Stimulated activated CD4-positive, alpha-beta T cell treated with anti-CD3 and anti-CD28 coated beads, TNF-alpha, amount 100 ng/mL, for 48 hours (primary cell): Measurements from ENCODE around the gene EGFL8.
"Not testable (repeated sequence)": the region's sequence is repeated elsewhere in the genome, so short reads cannot be mapped to it uniquely, and the experiment has no call there.

Source experiments
- DNase-seq, 3 donors: peaks; one replicate each; pipeline ENCODE4 v3.0.0-alpha.2; 2020; ENCODE audit warnings: low read depth in 3 of 3

Gene EGFL8

DNA sequence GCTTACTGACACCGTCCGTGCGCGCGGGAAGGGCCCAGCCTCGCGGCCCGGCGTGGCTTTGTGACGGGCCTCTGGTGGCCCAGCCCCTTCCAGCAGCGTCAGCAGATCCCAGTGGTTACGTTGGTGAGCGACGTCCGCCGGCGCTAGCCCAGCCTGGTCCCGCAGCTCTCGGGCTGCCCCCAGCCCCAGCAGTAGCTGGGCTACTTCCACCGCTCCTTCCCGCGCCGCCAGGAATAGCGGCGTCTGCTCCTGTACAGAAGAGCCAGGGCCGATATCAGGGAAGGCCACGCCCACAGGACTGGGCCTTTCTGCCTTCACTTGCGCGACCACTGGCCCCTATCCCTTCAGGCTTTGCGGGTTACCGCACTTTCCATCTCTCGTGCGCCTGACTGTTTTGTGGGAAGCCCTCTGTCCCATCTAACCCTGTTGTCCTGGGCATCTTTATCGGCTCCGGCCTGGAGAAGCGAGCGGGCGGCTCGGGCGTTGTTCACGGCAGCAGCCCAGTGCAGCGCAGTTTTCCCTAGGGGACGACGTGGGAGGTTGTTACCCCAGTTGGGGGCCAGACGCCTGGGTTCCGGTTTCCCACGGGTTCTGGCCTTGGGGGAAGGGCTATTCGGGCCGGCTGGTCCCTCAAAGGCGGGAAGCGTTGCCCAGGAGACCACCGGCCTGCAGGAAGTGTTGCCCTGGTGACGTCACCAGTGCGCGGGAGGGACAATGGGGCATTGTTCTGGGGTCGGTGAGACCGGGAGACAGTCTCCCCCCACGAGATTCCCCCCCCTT lies 31.7 kb downstream of the EGFL8 start:
- peak in 1 of 3 donors; percentile 61 for DNase-seq

DNA sequence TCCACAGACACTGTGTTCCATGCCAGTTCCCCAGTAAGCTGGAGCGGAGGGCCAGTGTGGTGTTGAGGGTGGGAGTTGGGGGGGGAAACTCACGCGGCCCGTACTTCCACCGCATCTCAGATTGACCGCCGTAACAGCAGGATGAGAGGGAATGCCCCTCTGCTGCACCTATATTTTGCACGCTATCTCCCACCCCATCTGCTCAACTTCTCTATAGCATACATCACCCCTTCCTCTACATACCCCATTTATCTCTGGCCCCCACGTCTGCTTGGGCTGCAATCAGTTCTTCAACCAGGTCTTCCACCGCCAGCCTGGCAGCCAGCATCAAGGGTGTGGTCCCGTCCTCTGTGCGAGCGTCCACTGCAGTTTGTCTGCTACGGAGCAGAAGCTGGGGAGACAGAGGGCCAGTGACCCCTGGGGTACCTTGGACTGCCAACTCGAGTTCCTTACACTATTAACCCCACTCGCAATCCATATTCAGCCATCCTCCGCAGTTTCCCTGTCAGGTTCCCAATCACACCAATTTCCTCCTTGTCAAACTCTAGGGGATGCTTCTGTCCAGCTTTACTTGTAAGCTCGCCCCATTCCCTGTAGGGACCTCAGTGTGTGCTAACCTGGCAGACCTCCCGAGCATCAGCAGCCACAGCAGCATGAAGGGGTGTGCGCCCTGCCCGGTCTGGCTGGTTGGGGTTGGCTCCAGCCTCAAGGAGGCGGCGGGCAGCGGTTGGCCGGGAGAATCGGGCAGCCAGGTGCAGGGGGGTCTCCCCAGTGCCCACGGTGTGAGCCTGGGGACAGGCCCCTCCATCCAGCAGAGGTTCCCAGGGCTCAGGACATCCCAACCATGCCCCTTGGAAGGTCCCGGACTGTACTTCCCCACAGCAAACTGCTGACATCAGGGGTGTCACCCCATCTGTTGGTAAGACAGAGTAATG lies 32.6 kb downstream of the EGFL8 start:
- no peak for DNase-seq

DNA sequence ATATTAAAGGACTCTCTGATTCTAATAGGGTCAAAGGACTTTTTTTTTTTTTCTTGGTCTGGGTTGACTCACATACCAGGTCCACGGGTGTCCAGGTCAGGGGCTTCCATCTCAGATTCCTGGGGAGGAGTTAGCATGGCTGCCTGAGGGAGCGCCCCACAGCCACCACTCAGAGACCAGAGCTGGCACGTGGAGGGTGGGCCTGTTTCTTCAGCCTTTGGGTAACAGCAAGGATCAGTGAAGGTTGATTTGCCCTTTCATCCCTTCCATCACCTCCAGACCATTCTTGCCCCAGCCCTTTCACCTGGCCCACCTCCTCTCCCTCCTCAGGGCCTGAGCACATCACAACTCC lies 33.9 kb downstream of the EGFL8 start:
- DNase-seq: no peak

DNA sequence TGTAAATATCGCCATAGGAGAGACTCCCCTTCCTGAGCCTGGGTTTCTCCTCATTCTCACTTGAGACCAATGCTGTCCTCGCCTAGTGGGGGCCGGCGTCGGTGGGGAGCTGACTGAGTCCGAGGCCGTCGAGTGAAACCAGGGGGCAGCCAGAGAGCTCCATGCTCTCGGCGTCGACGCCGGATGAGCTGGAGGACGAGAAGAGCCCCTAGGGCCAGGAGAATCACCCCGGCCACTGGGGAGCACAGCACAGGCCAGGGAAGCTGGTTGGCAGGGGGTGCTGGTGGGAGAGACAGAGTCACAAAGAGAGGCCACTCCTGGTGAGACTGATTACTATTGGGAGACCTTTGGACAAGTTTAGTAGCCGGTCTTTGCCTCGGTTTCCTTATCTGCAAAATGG lies 34.5 kb downstream of the EGFL8 start:
- DNase-seq: no peak

DNA sequence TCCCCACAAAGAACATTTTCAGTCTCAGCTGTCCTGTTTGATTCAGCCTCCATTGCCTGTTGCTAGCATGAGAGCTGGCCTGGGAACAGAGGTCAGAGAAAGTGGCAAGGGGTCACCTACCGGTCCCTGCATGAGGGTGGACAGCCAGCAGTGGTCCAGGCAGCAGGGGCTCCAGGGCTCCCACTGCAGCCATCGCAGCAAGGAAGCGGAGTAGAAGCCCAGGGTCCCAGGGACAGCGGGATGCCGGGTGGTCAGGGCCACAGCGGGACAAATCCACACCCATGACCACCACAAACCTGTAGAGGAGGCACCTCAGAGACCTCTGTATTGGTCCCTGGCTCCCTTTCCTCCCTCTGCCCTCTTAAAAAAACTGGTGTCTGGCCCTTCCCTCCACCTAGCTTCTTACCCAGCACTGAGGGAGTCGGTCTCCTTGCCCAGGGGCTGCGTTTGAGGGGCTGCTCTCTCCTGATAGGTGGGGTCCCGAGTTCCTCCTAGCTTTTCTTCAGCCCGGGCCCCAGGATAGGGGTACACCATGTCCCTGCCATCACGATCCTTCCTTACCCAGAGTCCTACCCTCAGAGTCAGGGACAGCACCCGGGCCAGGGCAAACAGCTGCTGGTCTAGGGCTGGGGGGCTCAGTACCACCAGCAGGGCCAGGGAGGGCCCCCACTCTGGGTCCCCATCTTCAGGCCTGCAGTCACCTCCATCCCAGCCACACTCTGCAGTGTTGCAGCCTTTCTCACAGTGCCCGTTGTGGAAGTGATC lies 36.5 kb downstream of the EGFL8 start:
- no peak for DNase-seq

DNA sequence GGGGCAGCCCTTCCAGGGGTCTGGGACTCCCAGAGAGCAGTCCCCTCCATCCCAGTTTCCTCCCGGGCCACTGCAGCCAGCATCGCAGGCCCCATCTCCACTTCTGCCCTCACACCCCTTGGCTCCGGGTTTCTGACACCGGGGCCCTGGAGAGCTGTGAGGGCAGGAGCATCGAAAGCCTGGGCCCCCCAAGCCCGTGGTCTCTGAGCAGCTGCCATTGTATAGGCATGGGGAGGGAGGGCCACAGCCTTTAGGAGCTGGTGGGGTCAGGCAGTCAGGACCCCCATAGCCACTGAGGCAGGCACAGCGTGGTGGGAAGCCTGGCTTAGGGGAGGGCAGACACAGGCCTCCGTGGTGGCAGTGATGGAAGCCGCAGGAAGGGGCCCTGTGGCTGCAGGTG lies 37.8 kb downstream of the EGFL8 start:
- DNase-seq: no peak

DNA sequence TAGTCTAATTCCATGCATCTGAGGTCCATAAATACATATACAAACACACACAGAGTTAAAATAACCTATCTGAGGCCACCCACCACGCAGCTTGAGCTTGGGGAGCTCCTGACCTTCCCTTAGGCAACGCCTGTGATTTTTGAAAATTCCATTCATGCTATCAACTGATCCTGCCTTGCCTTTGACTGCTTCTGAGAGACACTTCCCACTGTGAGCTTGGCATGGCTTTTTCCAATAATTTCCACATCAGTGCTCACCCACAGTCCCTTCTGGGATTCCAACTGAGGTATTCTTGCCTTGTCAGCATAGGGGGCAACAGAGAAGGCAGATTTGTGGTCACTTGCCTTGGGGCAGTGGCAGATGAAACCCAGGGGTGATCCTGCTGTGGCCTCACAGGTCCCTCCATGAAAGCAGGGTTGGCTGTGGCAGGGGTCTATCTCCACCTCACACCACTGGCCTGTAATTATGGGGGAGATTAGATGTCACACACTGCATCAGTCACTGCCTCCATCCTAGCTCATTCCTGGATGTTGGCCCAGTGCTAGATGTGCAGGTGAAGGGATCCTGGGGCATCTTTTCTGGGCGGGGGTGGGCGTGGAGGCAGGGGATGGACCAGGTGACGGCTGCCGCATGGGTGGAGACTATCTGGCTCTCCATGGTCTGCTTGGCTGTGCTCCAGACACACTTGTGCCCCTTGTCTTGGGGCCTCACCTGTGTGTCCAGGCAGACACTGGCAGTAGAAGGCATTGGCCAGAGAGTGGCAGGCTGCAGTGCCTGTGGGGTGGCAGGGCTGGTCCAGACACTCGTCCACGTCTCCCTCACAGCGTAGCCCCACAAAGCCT lies 39.3 kb downstream of the EGFL8 start:
- DNase-seq: no peak

DNA sequence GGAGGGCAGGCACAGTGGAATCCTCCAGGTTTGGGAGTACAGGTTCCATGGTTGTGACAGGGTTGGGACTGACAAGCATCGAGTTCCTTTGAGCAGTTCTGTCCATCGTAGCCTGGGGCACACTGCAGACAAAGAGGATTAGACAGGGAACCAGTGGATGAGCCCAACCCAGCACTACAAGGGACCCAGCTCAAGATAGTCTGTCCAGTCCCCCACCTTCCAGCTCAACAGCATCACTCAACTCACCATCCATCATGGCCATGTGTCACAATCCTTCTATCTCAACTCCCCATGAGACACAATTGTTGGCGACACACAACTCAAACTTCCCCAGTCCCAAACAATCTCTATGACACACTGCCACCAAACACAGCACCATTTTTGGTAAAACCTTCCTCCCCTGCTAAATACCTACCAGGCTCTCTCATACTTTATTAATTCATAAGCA lies 39.9 kb downstream of the EGFL8 start:
- DNase-seq: no peak

DNA sequence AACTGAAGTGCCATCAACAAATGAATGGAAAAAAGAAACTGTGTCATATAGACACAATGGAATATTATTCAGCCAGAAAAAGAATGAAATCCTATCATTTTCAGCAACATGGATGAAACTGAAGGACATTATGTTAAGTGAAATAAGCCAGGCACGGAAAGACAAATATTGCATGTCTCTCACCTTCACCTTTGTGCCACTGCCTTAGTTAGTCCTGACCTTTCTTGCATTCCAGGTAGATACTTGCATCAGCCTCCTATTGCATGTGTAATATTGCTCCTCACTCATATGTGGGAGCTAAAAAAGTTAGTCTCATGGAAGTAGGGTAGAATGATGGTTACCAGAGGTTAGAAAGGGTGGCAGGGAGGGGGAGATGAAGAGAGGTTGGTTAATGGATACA lies 44.6 kb downstream of the EGFL8 start:
- DNase-seq: no peak

DNA sequence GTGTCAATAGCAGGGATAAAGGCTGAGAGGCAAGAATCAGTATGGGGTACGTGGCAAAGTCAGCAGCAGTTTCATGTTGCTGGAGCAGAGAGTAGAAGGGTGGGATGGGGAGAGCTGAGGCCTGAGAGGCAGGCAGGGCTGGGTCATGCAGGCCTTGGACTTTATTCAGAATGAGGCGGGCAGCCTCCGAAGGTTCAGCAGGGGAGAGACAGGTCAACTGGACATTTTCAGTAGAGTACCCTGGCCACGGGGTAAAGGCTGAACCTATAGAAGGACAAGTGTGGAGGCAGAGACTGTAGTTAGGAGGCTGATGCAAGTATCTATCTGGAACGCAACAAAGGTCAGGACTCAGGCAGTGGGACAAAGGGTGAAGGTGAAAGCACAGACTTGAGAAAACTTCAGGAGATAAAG lies 45.8 kb downstream of the EGFL8 start:
- DNase-seq: no peak

DNA sequence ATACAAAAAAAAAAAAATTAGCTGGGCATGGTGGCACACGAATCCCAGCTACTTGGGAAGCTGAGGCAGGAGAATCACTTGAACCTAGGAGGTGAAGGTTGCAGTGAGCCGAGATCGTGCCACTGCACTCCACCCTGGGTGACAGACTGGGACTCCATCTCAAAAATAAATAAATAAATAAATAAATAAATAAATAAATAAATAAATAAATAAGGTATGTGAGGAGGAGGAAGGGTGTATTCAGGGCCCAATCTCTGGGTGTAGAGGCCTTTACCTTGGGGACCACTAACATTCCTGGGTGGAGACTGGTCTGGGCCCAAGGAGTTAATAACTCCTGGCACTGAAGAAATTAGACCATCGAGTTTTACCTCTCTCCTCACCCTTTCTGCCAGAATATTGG lies 47.0 kb downstream of the EGFL8 start:
- DNase-seq: not testable (repeated sequence)

DNA sequence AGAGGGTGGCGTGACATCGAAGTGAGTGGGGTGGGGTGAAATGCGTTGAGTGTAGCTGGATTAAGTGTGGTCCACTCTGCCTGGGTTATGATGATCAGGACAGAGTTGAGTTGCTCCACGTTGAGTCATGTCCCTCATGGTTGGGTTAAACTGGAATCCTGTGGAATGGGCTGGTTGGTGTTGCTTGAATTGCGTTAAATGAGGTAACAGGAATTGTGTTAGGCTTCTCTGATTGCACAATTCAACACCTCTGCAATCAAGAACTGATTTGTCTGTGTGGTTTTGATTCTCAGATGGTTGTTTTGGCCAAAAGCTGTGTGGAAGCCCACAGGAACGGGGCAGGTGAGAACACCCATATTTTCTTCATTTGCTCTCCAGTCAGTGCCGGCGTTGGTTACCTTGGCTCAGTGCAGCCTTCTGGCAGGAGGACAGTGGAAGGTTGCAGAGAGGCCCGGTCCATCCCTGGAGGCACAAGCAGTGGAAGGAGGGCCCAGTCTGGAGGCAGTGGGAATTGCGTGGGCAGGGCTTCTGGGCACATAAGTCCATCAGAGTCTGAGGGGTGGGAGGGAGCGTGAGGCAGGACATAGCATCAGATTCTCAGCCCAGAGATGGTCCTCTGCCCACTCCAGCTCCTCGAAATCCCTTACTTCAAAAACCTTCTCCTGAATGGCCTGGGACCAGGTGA lies 47.8 kb downstream of the EGFL8 start:
- no peak for DNase-seq

DNA sequence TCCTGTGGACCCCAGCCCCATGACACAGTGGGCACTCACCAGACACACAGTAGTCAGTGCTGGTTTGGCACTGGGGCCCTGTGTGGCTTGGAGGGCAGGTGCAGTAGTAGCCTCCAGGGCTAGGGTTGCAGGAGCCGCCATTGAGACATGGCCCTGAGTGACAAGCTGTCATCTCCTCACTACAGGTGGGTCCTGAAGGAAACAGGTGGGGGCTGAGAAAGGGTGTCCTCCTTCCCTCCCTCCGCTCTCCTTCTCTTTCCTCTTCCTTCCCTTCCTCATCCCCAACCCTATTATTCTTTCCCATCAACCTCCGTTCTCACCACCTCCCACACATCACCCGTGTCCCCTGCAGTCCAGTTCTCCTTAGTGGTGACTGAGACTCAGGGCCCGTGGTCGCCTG lies 49.3 kb downstream of the EGFL8 start:
- DNase-seq: no peak

DNA sequence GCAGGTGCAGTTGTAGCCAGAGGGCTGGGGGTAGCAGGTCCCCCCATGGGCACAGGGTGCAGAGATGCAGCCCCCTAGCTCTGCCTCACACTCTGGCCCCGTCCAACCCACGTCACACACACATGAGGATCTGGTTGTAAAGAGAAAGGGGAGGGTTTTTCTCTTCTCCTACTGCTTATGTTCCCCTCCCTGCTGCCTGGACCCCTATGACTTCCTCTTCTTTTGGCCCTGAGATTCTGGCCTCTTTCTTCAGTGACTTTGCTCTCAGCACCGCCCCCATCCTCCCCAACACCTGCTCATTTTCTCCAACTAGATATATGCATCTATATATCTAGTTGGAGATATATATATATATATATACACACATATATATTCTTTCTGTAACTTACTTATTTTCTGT lies 49.7 kb downstream of the EGFL8 start:
- no peak for DNase-seq

DNA sequence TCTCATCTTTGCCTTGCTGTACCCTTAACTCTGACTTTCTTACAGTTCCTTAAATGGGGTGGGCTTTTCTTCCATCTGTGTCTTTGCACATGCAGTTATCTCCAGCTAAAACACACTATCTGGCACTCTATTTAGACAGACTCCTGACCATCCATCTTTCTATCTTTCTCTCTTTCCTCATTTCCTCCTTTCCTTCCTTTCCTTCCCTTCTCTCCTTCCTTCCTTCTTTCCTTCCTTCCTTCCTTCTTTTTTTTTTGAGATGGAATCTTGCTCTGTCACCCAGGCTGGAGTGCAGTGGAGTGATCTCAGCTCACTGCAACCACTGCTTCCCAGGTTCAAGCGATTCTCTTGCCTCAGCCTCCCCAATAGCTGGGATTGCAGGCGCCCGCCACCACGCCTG lies 51.2 kb downstream of the EGFL8 start:
- no peak for DNase-seq

DNA sequence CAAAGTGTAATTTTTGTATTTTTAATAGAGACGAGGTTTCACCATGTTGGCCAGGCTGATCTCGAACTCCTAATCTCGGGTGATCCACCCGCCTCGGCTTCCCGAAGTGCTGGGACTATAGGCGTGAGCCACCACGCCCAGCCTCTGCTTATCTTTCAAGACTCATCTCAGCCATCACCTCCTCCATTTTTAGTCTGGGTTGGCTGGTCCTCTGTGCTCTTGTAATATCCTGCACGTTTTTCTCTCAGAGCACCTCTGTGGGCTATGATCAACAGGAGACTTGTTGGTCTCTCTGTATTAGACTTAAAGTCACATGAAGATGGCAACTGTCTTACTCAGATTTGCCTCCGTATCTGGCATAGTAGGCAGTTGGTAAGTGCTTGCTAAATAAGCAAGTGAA lies 51.9 kb downstream of the EGFL8 start:
- no peak for DNase-seq

DNA sequence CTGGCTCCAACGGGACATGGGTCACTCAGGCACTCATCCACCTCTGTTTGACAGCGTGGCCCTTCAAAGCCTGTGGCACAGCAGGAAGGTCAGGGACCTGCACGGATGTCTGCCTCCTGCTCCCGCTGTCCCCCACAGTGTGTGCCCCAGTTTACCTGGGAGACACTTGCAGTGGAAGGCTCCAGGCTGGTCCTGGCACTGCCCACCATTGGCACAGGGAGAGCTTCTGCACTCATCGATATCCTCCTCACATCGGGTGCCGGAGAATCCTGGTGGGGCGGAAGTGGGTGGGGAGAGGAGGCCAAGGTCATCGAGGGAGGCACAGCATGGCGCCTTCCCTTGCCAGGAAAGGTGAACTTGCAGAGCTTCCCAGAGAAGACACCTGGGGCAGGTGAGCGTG lies 52.6 kb downstream of the EGFL8 start:
- no peak for DNase-seq
